Cardiac septum (tissue), 1 donor: Measurements from ENCODE around the gene ZC3H12A. TPM values are rescaled to one million over a fixed set of nuclear protein-coding genes. Genes with fewer than 3 reads are reported as not detected.

ENCODE experiments used
- DNase-seq: peaks from one replicate; pipeline ENCODE4 v3.0.0-alpha.2; 2020; ENCODE audit warnings: low spot score
- intact Hi-C: fragments of 100-400 bp; cut with DNase I; formaldehyde crosslinking; loops from one replicate; pipeline ENCODE4 v1.14.0; 2022
- long read RNA-seq: library from polyadenylated mRNA; unstranded; transcript quantifications from one replicate; pipeline ENCODE4 v2.0.0, GENCODE V29; 2021
- total RNA-seq: library from RNA; stranded (reverse); fragmentation: NEBNext Ultra II Directional; extraction: Animal tissue kit (Norgen Biotek cat#: 25700); gene quantifications from one replicate; pipeline ENCODE4 v1.2.1, GENCODE V29; 2021
- donor health status: DM: no; HTN: no; CAD: no.

ZC3H12A gene
- 3.3 TPM for total RNA-seq
- long read RNA-seq, partial matches to known transcripts: 1 of 2 reads
- long read RNA-seq, other reads (novel, unspliced or antisense): 1 of 2 reads

DNA sequence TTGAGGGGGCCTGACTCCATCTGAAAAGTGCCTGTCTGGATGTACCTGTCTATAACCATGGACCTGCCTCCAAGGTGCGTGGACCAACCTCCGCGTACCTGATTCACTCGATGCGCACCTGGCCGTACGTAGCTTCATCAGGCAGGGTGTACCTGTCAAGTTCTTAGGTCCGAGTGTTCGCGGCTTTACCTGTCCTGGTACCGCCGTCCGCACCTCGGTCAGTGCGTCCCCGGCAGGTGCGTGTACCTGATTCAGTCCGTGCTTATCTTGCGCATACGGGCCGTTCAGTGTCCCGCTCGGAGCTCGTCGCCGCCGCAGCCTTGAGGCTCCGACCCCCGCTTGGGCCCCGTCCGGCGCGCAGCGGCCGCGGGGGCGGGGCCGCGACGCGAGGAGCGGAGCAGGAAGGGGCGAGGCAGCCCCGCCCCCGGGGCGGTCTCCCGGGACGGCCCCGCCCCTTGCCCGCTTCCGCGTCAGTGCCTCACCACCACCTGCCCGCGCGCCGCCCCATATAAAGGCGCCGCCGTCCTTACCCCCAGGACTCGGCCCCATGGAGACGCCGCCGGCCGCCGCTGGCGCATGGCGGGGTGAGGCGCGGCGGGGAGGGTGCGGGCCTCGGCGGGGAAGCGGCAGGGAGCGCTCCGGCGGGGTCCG lies at the start of gene ZC3H12A:
TSS of gene ZC3H12A (plus strand) at position 535 of the 651 bp plus-strand sequence. CDS start 917 bp downstream, outside the sequence.
- DNase-seq: peak; percentile 95
- intact Hi-C loops: loop anchor here (5.0 kb wide), 1 partner anchor 218 kb away; the partner anchor contains the start of gene CDCA8

- DNase-seq: no peak
- intact Hi-C loops: no loop called here
Observed at GRCh38 chr1:37425221-37425620, 49.2 kb upstream of the ZC3H12A start.

GRCh38 chr1:37429029-37429428 lies 45.4 kb upstream of the ZC3H12A start:
- peak; percentile 26 for DNase-seq
- intact Hi-C loops: no loop called here

DNA sequence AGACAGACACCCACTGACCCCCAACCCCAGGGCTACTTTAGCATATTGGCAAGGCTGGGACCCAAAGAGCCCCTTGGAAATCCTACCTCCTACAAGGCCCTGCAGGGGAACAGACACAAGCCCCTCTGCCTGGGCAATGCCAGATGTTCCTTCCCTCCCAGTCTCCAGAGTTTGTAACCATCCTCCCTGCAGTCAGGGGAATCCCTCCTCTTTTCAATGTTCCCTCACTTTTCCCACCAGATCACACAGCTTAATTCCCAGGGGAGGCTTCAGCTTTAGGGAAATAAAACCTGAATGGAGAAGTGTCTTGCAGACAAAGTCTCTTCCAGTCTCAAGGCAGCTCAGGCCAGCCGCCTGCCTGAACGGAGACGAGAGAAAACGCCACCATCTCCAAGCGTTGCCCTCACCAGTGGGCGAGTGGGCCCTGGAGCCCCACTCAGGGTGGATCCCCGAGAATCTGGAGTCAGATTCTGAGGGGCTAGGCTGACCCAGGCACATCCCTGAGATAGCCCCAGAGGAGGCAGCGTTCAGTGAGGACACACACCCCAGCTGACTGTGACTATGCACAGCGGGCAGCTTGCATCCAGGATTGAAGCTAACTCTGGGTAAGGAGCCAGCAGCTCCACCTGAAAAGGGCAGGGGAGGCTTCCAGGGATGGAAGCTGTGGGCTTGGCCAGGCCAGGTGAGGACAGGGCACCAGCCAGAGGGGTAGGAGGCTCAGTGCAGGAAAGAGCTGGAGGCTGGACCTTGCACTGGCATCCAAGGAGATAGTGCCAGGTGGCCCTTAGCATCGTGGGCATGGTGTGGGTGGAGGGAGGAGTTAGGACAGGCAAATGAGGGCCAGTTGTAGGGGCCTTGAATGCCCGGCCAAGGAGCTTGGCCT lies 44.0 kb upstream of the ZC3H12A start:
- intact Hi-C loops: loop anchor here (5.0 to 10.0 kb wide), 2 partner anchors 853 to 916 kb away; no protein-coding TSS in a partner anchor
- DNase-seq: peak; percentile 46

GRCh38 chr1:37432716-37433115 lies 41.7 kb upstream of the ZC3H12A start:
- peak; percentile 51 for DNase-seq
- intact Hi-C loops: loop anchor here (5.0 to 10.0 kb wide), 2 partner anchors 855 to 918 kb away; no protein-coding TSS in a partner anchor

GRCh38 chr1:37433171-37433570 lies 41.2 kb upstream of the ZC3H12A start:
- no peak for DNase-seq
- intact Hi-C loops: loop anchor here (5.0 to 10.0 kb wide), 2 partner anchors 856 to 918 kb away; no protein-coding TSS in a partner anchor

DNA sequence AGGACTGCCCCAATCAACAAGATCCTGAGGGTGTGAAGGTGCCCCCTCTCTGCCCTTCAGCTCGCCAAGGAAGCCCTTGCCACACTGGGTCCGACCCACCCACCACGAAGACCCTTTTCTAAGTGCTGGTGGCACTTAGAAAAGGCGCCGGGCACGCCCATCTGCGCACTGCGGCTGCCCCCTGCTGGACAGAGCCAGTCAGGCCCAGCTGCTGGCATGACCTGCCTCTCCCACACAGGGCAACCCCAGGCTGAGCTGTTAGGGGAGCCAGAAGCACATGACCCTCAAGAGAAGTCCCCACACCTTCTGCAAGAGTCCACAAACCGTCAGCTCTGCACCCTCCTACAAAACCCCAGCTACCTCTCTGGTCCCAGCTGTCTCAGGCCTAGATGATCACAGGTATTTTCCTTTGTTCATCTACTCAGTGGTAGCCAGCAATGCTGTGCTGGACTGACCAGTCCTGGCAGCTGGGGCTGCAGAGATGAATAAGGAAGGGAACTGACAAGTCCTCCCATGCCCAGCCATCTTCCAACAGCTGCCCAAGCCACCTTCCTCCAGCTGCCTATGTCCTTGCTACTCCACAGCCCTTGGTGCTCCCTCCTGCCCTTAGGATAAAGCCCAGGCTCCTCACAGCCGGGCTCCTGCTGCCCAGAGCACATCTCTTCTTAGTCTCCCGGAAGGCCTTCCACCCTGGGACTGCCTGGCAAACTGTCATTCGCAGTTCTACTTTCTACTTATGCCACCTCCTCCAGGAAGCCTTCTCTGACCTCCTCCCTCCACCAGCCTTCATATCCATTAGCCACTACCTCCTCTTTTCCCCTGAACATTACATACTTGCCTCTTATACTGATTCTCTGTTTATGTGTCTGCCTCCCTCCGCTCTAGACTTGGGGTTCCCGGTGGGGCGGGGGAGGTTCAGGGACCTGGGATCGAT lies 39.8 kb upstream of the ZC3H12A start:
- peak; percentile 86 for DNase-seq
- intact Hi-C loops: loop anchor here (5.0 to 10.0 kb wide), 3 partner anchors 732 to 920 kb away; no protein-coding TSS in a partner anchor

- no peak for DNase-seq
- intact Hi-C loops: loop anchor here (5.0 to 10.0 kb wide), 2 partner anchors 735 to 922 kb away; no protein-coding TSS in a partner anchor
Observed at GRCh38 chr1:37437087-37437486, 37.3 kb upstream of the ZC3H12A start.

DNA sequence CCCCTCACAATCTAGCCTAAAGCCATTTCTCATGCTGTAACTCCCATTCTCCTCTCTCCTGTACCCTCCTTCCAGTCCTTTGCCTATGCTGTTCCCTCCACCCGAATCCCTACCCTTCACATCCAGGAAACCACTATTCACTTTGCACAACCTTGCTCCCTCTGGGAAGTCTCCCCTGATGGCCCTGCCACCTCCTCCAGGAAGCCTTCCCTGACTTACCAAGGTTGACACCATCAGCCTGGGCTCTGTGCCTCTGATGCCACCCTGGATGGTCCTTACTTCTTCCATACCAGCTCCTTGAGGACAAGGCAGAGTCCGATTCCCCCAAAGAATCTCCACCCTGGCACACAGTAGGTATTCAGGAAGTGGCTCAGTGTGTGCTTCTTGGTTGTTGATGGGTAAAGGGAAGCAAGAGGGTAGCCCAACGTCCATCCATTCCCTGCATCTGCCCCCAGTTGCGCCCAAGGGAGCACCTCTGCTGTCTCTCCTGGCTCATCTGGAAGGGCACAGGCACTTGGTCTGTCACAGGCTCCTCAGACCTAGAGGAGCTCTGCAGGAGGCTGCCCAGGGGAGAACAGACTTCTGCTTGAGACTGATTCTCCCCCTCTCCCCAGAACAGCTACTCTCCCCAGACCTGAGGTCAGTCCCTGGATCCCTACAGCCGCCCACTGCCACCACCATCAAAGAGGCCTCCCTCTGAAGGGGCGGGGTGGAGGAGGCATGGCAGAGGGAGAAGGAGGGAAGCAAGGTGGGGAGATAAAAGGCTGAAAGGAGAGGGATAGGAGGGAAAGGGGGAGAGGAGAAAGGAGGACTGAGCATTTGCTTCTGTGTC lies 36.1 kb upstream of the ZC3H12A start:
- DNase-seq: no peak
- intact Hi-C loops: loop anchor here (5.0 to 10.0 kb wide), 2 partner anchors 736 to 923 kb away; no protein-coding TSS in a partner anchor

DNA sequence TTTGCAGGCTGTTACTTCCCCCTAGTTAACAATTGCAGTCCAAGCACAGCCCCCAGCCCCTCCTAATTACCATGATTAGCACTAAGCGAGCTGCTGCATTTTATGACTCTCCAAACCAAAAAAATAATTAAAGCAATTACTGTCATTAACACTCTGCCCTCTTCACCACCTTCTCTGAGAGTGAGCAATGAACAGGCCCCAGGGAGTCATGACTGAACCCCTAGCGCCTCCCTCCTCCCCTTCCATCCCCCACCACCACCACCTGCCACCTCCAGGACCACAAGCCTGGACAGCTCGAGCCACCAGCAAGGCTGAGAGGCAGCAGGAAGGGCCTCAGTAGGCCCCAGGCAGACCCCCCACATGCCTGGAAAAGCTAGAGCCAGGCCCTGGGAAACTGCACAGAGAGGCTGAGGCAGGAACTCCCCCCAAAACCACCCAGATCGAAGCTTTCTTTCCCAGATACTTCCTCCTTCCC lies 35.5 kb upstream of the ZC3H12A start:
- DNase-seq: no peak
- intact Hi-C loops: loop anchor here (5.0 to 10.0 kb wide), 2 partner anchors 737 to 924 kb away; no protein-coding TSS in a partner anchor

GRCh38 chr1:37439349-37439995 lies 34.9 kb upstream of the ZC3H12A start:
- no peak for DNase-seq
- intact Hi-C loops: loop anchor here (5.0 to 10.0 kb wide), 2 partner anchors 737 to 925 kb away; no protein-coding TSS in a partner anchor

- DNase-seq: no peak
- intact Hi-C loops: no loop called here
Observed at GRCh38 chr1:37441490-37441889, 32.9 kb upstream of the ZC3H12A start.

- intact Hi-C loops: no loop called here
- DNase-seq: no peak
Observed at GRCh38 chr1:37442139-37442538, 32.2 kb upstream of the ZC3H12A start.

GRCh38 chr1:37442644-37443043 lies 31.7 kb upstream of the ZC3H12A start:
- intact Hi-C loops: no loop called here
- no peak for DNase-seq

- intact Hi-C loops: no loop called here
Observed at GRCh38 chr1:37446874-37447273, 27.5 kb upstream of the ZC3H12A start.

DNA sequence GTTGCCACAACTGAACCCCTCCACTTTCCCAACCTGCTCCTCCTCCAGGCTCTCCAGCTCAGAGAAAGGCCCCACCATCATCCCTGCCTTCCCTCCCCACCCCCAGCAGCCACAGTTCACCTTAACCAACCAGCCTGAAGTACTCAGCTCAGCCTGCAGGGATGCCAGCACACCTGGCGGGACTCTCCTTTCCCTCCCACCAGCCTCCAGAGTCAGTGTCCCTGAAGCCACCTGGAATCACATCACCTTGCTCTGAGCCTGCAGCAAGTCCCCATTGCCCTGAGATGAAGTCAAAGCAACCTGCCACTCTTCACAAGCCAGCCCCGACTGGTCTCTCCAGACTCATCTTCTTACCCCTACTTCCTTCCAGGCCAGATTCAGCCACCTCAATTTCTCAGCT lies 26.2 kb upstream of the ZC3H12A start:
- no peak for DNase-seq
- intact Hi-C loops: no loop called here

More at GRCh38 chr1:37446874-37447273, 27.5 kb upstream of the ZC3H12A start:
- DNase-seq: no peak

DNA sequence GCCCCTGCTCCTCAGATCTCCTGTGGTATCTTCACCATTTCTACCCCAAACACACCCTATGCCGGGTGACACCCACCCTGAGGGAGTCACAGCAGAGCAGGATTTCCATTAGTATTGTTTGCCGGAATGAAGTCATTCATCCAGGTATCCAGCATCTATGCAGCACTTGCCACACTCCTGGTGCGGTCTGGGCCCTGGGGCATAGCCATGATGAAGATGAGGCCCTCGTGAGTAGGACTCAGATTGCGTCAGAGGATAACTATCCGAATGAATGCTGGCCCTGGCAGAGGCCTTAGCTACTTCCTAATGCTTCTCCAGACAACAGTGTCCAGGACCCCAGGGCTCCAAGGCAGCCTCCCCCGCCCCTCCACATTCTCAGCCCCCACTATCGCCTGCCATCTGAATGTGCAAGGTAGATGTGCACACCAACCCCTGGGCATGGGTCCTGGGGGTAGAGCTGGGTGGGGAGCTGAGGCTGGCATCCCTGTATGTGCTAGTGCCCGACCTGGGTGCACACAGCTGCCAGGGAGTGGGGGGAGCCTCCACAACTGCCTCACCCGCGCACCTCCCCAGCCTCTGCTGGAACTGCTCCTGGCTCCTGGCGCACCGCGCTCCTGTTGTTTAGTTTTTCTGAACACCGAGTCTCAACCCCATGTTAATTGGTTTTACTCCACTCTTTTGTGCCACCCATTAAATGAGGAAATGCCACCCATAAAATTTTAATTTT lies 25.5 kb upstream of the ZC3H12A start:
- no peak for DNase-seq
- intact Hi-C loops: no loop called here
